ENCODE measurements around the gene MRM1.

MRM1 gene

DNA sequence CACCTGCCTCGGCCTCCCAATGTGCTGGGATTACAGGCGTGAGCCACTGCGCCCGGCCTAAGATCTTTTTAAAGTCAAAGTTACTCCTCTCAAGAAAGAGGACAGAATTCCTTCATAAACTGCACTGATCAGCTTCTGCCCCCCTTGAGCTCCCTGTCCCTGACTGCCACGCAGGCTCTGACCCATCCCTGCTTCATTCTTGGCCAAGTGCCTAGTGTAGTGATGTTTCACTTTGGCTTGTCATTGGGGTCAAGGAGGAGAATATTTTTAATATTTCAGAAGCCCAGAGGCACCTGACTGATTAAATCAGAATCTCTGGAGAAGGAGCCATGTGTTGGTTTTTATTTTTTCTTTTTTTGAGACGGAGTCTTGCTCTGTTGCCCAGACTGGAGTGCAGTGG lies 9.1 kb downstream of the MRM1 start:
- H3K4me3 ChIP-seq (replicated peaks; ENCODE audit: low read depth, low read length), result no peak overlapping the region
- peaks cover 5% of the 10 kb centered on the region for H3K36me3 ChIP-seq (ENCODE audit: control insufficient read depth, insufficient read depth, low read length)
- DNase-seq (ENCODE audit: extremely low read depth, insufficient read length), result no peak
- TF ChIP-seq, protein P1, sequence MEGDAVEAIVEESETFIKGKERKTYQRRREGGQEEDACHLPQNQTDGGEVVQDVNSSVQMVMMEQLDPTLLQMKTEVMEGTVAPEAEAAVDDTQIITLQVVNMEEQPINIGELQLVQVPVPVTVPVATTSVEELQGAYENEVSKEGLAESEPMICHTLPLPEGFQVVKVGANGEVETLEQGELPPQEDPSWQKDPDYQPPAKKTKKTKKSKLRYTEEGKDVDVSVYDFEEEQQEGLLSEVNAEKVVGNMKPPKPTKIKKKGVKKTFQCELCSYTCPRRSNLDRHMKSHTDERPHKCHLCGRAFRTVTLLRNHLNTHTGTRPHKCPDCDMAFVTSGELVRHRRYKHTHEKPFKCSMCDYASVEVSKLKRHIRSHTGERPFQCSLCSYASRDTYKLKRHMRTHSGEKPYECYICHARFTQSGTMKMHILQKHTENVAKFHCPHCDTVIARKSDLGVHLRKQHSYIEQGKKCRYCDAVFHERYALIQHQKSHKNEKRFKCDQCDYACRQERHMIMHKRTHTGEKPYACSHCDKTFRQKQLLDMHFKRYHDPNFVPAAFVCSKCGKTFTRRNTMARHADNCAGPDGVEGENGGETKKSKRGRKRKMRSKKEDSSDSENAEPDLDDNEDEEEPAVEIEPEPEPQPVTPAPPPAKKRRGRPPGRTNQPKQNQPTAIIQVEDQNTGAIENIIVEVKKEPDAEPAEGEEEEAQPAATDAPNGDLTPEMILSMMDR (IDR thresholded peaks at IDR 0.05; ENCODE audit: insufficient read depth, low read length, poor library complexity, severe bottlenecking), result no peak
- no peaks in the 10 kb centered on the region for H3K27me3 ChIP-seq (replicated peaks; ENCODE audit: control insufficient read depth, insufficient read depth, low read length)

DNA sequence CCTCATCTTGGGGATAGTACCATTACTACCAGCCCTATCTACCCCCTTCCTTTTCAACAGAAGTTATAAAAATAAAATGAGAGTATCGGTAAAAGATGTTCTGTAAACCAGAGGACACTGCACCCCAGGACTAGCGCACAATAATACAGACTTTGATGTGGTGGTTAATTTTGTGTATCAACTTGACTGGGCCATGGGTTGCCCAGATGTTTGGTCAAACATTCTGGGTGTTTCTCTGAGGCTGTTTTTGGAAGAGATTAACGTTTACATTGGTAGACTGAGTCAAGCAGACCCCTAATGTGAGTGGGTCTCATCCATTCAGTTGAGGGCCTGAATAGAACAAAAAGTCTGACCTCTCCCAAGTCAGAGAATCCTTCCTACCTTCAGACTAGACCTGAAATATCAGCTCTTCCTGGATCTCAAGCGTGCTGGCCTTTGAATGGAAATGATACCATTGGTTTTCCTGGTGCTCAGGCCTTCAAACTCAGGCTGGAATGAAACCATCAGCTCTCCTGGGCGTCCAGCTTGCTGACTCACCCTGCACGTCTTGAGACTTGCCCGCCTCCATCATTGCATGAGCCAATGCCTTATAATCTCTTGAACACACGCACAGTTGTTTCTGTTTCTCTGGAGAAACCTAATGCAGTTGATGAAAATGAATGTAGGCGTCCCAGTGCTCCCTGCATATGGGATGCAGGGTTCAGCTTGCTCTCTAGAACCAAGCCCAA lies 10.1 kb downstream of the MRM1 start:
- no peak for DNase-seq (ENCODE audit: extremely low read depth, insufficient read length)
- H3K36me3 ChIP-seq (ENCODE audit: control insufficient read depth, insufficient read depth, low read length), result peaks cover 5% of the 10 kb centered on the region; the same call in 1 of the 2 replicates
- TF ChIP-seq, protein P1 (IDR thresholded peaks at IDR 0.05; ENCODE audit: insufficient read depth, low read length, poor library complexity, severe bottlenecking), result no peak
- H3K4me3 ChIP-seq (replicated peaks; ENCODE audit: low read depth, low read length), result no peak overlapping the region
- no peaks in the 10 kb centered on the region for H3K27me3 ChIP-seq (replicated peaks; ENCODE audit: control insufficient read depth, insufficient read depth, low read length)

DNA sequence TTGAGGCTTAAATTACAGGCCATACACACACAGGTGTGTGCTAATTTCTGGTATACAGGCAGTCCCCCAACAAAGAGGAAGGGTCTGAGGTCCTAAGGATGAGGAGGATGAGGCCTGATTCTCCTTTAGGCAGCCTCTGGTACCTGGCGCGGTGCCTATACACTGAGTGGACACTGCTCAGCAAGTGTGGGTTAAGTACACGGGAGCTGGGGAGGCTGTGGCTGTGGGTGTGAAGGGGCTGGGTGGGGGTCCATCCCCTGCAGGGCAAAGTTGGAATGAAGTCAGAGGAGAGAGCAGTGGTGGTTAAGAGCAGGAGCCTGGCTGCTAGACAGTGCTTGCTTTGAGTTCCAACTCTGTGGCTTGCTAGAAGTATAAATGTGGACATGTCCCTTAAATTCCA lies 10.9 kb downstream of the MRM1 start:
- Histone ChIP-seq H3K27me3 (replicated peaks; ENCODE audit: control insufficient read depth, insufficient read depth, low read length) (no peaks in the 10 kb centered on the region), H3K4me3 (replicated peaks; ENCODE audit: low read depth, low read length) (no peak overlapping the region), H3K36me3 (ENCODE audit: control insufficient read depth, insufficient read depth, low read length) (peaks cover 5% of the 10 kb centered on the region; the same call in 1 of the 2 replicates)
- TF ChIP-seq, protein P1 (IDR thresholded peaks at IDR 0.05; ENCODE audit: insufficient read depth, low read length, poor library complexity, severe bottlenecking), result no peak
- no peak for DNase-seq (ENCODE audit: extremely low read depth, insufficient read length)

DNA sequence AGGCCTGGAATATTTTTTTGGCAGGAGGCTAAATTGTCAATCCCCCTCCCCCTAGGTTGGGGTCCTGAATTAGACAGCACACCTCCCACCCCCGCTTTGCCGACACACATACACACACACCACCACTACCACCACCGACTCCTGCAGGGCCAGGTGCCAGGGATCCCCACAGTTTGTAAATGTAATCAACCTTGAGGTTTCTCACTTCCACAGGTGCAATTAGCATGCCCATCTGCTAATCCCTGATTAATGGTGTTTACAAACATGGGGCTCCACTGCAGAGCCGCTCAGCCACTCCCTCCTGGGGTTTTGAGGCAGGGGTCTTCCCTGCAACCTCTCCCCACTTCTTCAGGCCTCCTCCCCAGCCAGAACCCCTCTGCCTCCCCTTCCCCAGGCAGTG lies 11.8 kb downstream of the MRM1 start:
- Histone ChIP-seq H3K27me3 (replicated peaks; ENCODE audit: control insufficient read depth, insufficient read depth, low read length) (no peaks in the 10 kb centered on the region), H3K4me3 (replicated peaks; ENCODE audit: low read depth, low read length) (no peak overlapping the region), H3K36me3 (ENCODE audit: control insufficient read depth, insufficient read depth, low read length) (peaks cover under 1% of the 10 kb centered on the region; the same call in 1 of the 2 replicates)
- no peak for DNase-seq (ENCODE audit: extremely low read depth, insufficient read length)
- TF ChIP-seq, protein P1 (IDR thresholded peaks at IDR 0.05; ENCODE audit: insufficient read depth, low read length, poor library complexity, severe bottlenecking), result no peak

DNA sequence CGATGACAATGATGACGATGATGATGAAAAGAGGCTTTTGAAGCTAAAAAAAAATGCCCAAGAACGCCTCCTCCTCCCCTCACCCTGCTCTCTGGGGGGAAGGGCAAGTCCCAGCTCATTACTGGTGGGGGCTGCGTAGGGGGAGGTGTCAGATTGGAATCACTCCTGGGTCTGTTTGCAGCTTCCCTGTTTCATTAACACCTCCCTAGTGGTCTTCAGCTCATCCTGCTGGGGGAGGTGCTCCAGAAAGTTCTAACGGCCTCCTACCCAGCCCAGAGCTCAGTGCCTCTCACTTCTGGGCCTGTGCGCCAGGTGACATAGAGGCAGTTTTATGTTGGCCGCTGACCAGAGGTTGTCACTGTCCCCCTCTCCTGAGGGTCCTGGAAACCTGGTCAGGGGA lies 12.7 kb downstream of the MRM1 start:
- no peak for DNase-seq (ENCODE audit: extremely low read depth, insufficient read length)
- Histone ChIP-seq H3K36me3 (ENCODE audit: control insufficient read depth, insufficient read depth, low read length) (no peaks in the 10 kb centered on the region), H3K27me3 (replicated peaks; ENCODE audit: control insufficient read depth, insufficient read depth, low read length) (no peaks in the 10 kb centered on the region), H3K4me3 (replicated peaks; ENCODE audit: low read depth, low read length) (no peak overlapping the region)
- TF ChIP-seq, protein P1 (IDR thresholded peaks at IDR 0.05; ENCODE audit: insufficient read depth, low read length, poor library complexity, severe bottlenecking), result no peak
